ENCODE data around the gene ZNF718.

ZNF718 gene

DNA sequence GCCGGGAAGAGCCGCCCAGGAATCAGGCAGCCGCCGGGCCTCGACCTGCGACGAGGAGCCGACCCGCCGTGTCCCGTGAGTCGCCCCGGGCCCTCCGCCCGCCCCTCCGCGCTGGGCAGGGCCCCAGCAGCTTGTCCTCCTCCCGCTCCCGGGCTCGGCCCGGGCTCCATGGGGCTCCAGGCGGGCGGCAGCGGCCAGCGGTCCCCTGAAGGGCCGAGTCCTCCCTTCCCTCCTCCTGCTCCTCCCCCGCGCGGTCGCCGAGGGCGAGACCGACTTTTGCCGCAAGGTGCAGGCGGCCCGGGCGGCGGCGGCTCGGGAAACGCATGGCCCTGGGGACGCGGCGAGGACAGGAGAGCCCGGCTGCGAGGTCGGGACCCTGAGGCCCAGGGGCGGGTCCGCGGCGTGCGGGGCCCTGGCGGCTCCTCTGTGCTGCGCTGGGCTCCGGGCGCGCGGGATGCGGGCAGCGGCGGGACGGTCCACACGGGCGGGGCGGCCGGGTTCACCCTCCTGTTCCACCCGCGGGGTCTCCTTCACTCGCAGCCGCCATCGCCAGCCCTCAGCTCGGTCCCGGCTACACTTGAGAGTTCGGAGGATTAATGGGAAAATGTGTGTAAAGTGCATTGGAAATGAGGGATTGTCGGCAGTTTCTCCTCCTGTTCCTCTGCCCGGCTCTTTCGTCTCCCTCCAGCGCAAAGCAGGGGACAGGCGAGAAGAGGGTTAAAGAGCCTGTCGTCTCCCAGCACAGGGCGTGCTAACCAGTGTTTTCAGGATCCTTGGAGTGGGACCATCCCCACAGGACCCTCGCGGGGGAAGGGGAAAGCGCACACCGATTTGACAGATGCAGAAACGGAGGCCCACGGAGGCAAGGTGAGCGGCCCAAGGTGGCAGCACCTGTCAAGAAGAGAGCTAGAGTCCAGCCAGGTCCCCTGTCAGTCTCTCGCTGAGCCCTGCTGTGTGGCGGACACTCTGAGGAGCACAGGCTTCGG is 16.6 kb upstream of the ZNF718 start:
- TF ChIP-seq, protein P1, sequence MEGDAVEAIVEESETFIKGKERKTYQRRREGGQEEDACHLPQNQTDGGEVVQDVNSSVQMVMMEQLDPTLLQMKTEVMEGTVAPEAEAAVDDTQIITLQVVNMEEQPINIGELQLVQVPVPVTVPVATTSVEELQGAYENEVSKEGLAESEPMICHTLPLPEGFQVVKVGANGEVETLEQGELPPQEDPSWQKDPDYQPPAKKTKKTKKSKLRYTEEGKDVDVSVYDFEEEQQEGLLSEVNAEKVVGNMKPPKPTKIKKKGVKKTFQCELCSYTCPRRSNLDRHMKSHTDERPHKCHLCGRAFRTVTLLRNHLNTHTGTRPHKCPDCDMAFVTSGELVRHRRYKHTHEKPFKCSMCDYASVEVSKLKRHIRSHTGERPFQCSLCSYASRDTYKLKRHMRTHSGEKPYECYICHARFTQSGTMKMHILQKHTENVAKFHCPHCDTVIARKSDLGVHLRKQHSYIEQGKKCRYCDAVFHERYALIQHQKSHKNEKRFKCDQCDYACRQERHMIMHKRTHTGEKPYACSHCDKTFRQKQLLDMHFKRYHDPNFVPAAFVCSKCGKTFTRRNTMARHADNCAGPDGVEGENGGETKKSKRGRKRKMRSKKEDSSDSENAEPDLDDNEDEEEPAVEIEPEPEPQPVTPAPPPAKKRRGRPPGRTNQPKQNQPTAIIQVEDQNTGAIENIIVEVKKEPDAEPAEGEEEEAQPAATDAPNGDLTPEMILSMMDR (IDR thresholded peaks at IDR 0.05; ENCODE audit: low read length, missing control alignments): no peak
- no peak overlapping the region for H3K4me3 ChIP-seq (replicated peaks; ENCODE audit: low read depth, low read length)
- no peak for DNase-seq (ENCODE audit: low read depth)

DNA sequence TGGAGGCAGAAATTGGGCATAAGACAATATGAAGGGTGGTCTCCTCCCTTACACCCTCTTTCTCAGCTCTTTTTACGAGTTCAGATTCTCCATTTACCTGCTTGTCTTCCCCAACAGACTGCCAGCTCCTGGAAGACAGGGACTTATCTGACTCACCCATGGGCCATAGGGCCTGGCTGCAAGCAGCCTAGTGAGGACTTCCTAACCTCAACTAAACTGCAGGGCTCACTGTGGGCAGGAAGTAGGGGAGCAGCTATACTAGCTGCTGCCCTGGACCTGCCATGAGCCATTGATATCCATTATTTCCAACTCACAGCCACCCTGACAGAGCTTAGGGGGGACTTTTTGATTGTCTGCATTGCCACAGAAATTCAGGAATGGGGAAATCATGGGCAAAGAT is 11.5 kb upstream of the ZNF718 start:
- DNase-seq (ENCODE audit: low read depth): no peak
- TF ChIP-seq, protein P1 (IDR thresholded peaks at IDR 0.05; ENCODE audit: low read length, missing control alignments): no peak
- no peak overlapping the region for H3K4me3 ChIP-seq (replicated peaks; ENCODE audit: low read depth, low read length)

DNA sequence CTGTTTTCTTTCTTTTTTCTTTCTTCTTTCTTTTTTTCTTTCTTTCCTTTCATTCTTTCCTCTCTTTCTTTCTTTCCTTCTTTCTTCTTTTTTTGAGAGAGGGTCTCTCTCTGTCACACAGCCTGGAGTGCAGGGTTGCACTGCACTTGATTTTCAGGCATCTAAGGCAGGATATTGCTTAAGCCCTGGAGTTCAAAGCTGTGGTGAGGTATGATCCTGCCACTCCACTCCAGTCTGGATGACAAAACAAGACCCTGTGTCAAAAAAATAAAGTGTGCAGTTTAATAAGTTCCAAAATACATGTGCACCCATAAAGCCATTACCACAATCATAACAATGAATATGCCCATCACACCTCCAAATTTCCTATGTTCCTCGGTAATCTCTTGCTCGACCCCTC is 10.6 kb upstream of the ZNF718 start:
- DNase-seq (ENCODE audit: low read depth): no peak
- H3K4me3 ChIP-seq (replicated peaks; ENCODE audit: low read depth, low read length): no peak overlapping the region
- TF ChIP-seq, protein P1 (IDR thresholded peaks at IDR 0.05; ENCODE audit: low read length, missing control alignments): no peak

DNA sequence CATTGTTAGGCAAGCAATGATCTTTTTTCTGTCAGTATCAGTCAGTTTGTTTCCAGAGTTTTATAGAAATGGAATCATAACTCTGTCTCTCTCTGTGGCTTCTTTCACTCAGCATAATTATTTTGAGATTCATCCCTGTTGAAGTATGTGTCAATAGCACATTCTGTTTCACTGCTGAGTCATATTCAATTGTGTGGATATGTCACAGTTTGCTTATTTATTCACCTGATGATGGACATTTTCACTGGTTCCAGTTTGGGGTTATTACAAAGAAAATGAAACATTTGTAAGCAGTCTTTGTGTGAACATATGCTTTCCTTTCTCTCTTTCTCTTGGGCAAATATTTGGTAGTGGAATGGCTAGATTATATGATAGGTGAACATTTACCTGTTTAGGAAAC is 10.2 kb upstream of the ZNF718 start:
- DNase-seq (ENCODE audit: low read depth): no peak
- TF ChIP-seq, protein P1 (IDR thresholded peaks at IDR 0.05; ENCODE audit: low read length, missing control alignments): no peak
- no peak overlapping the region for H3K4me3 ChIP-seq (replicated peaks; ENCODE audit: low read depth, low read length)

DNA sequence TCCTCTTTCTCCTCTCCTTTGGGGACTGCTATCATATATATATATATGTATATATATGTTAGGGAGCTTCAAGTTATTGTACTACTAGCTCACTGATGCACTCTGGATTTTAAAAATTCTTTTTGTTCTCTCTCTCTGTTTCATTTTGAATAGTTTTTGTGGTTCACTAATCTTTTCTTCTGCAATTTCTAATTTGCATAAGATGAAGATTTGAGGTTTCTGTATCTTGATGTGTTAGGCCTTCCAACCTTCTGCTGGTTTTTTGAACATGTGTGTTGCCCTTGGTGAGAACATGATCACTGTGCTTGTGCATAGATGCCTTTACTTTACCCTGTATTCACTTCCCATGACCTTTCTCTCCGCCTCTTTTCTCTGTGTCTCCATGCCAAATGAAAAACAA is 7.8 kb upstream of the ZNF718 start:
- H3K4me3 ChIP-seq (replicated peaks; ENCODE audit: low read depth, low read length): no peak overlapping the region
- TF ChIP-seq, protein P1 (IDR thresholded peaks at IDR 0.05; ENCODE audit: low read length, missing control alignments): no peak
- no peak for DNase-seq (ENCODE audit: low read depth)

DNA sequence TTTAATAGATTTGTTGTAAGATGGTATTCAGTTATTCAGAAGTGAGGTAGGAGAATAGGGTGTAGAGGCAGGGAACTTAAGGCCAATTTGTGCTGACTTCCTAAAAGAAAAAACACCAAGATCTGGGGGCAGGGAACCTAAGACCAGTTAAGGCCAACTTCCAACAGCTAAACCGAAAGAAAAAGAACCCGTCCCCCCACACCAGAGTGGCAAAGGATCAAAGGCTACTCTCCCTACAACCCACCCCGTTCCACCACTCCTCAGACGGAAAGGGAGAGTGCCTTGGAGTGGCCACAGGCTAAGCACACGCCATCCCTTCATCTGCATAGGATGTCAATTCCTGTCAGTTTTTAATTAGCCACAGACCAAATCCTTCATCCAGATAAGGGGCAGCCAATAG is 3.7 kb upstream of the ZNF718 start:
- TF ChIP-seq, protein P1 (IDR thresholded peaks at IDR 0.05; ENCODE audit: low read length, missing control alignments): no peak
- no peak for DNase-seq (ENCODE audit: low read depth)
- no peak overlapping the region for H3K4me3 ChIP-seq (replicated peaks; ENCODE audit: low read depth, low read length)
